GM18873 (cell line): ENCODE data around the gene TTC9C.
"Not testable (repeated sequence)": the region's sequence is repeated elsewhere in the genome, so short reads cannot be mapped to it uniquely, and the experiment has no call there.

Source experiments
- ATAC-seq: cut with Tn5 transposase; IDR thresholded peaks from one replicate; pipeline ENCODE4 v1.9.1; 2021; ENCODE audit warnings: mild to moderate bottlenecking, moderate library complexity, moderate number of reproducible peaks; ENCODE audit not compliant: unreplicated experiment, low FRiP score

Gene TTC9C

GRCh38 chr11:62728171-62728988 lies at the start of gene TTC9C:
TSS of gene TTC9C (plus strand) at chr11:62728486. CDS start at chr11:62728849, 363 bp downstream.
- peak; percentile 12 for ATAC-seq

- peak; percentile 45 for ATAC-seq
Observed at GRCh38 chr11:62678770-62679696, 49.3 kb upstream of the TTC9C start, which contains the start of gene UBXN1. TSS of gene UBXN1 (minus strand) at chr11:62679073. CDS start at chr11:62678923, 150 bp downstream.

- ATAC-seq, result no peak
Observed at GRCh38 chr11:62680825-62681240, 47.5 kb upstream of the TTC9C start.

GRCh38 chr11:62682518-62682917 lies 45.8 kb upstream of the TTC9C start:
- no peak for ATAC-seq

GRCh38 chr11:62687508-62688396 lies 40.5 kb upstream of the TTC9C start:
- no peak for ATAC-seq

GRCh38 chr11:62688491-62688890 lies 39.8 kb upstream of the TTC9C start:
- no peak for ATAC-seq

GRCh38 chr11:62689421-62690183 lies 38.7 kb upstream of the TTC9C start, which contains the start of gene LRRN4CL:
TSS of gene LRRN4CL (minus strand) at chr11:62689530. CDS start at chr11:62688508, 1,022 bp downstream.
- ATAC-seq, result no peak

GRCh38 chr11:62693624-62694023 lies 34.7 kb upstream of the TTC9C start:
- ATAC-seq, result not testable (repeated sequence)

GRCh38 chr11:62694455-62695167 lies 33.7 kb upstream of the TTC9C start:
- no peak for ATAC-seq

GRCh38 chr11:62702246-62702645 lies 26.0 kb upstream of the TTC9C start:
- no peak for ATAC-seq

GRCh38 chr11:62703921-62704320 lies 24.4 kb upstream of the TTC9C start:
- ATAC-seq, result not testable (repeated sequence)

GRCh38 chr11:62705413-62705812 lies 22.9 kb upstream of the TTC9C start:
- ATAC-seq, result no peak

GRCh38 chr11:62705880-62706849 lies 22.1 kb upstream of the TTC9C start:
- peak; percentile 37 for ATAC-seq

GRCh38 chr11:62706850-62707247 lies 21.4 kb upstream of the TTC9C start:
- ATAC-seq, result no peak

- ATAC-seq, result no peak
Observed at GRCh38 chr11:62707277-62707861, 20.9 kb upstream of the TTC9C start, which contains the start of the genes BSCL2 and GNG3. TSS of gene BSCL2 (minus strand) at chr11:62707424. CDS start at chr11:62707195, 229 bp downstream. TSS of gene GNG3 (plus strand) at chr11:62707676. CDS start at chr11:62708296, 620 bp downstream.

- ATAC-seq, result no peak
Observed at GRCh38 chr11:62708392-62708791, 19.9 kb upstream of the TTC9C start.

- ATAC-seq, result no peak
Observed at GRCh38 chr11:62708793-62709192, 19.5 kb upstream of the TTC9C start.
